NCI-H748 (cell line): ENCODE results near the gene TSR2.
A peak's percentile ranks its signal among the peaks of the same experiment; 100 is the strongest.
"Not testable (repeated sequence)": the region's sequence is repeated elsewhere in the genome, so short reads cannot be mapped to it uniquely, and the experiment has no call there.

Experiments
- DNase-seq: peaks from one replicate; lab custom pipeline; 2025; ENCODE audit not compliant: unreplicated experiment; lab: John Stamatoyannopoulos, UW

TSR2 gene

DNA sequence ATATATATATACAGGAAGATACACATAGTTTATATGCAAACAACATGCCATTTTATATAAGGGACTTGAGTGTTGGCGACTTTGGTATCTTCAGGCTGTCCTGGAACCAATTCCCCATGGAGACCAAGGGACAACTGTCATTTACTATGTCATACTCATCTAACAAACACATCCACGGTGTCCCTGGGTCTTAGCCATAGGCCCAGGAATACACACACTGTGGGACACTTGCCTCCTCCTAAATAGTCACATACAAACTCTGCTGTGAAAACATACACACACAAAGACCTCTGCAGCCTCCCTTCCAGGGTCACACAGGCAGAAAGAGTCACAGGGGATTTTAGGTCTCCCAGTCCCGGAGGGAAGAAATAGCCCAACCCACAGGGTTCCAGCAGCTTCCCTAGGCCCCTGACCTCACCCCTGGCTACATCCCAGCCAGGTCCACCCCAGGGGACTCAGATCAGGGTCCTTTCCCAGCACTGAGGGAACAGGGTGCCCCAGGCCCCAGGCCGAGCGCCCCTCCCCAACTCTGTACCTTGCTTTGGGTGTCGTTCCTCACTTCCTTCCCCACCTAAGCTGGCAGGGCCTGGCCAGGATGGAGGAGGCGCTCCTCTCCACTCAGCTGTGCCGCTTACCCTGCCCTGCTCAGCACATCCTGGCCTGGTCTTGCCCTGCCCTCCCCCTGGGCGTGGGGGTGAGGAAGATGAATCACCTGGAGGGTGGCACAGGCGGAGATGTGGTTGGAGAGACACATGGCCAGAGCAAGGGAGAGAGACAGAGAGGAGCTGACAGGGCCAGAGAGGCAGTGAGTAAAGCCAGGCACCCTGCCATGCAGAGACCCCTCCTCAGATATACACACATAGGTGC, 34.0 kb downstream of the TSR2 start:
- DNase-seq, result no peak

DNA sequence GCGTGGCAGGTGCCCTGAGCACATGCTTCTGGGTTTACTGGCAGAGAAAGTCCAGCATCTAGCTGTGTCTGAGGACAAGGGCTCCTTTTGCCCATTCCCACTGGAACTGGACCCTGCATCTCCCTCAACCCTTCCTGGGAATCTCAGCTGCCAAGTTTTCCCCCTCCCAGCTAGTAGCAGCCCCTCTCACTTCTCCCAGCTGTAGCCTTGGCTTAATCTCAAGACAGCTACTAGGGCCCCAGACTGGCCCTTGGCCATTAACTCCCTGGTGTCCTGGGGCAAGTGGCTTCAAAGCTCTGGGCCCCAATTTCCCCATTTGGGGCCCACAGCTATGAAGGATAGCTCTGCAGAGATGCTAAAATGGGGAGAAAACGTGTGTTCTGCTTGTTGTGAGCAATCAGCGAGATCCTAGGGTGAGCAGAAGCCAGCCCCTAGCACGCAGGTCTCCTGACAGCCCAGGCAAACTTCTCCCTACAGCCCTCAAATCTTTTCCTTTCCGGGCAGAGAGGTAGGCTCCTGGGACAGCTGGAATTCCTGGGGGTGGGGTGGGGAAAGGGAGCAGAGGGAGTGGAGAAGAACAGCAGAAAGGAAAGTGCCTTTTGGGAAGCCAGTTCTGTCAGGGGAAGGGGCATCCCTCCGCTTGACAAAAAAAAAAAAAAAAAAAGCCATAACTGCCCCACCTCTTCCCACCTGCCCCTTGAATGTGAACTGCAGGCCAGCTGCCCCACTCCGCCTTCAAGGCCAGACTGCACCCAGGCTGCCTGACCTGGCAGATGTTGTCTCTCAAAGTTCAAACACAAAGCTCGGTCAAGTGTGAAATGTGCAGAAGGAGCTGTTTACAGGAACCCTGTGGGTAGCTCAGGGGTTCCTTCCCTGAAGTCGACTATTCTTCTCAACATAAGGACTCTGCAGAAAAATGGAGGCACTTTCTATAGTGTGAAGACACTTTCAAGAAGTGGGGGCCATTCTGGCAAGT, 39.2 kb downstream of the TSR2 start:
- DNase-seq, result peak; percentile 36

DNA sequence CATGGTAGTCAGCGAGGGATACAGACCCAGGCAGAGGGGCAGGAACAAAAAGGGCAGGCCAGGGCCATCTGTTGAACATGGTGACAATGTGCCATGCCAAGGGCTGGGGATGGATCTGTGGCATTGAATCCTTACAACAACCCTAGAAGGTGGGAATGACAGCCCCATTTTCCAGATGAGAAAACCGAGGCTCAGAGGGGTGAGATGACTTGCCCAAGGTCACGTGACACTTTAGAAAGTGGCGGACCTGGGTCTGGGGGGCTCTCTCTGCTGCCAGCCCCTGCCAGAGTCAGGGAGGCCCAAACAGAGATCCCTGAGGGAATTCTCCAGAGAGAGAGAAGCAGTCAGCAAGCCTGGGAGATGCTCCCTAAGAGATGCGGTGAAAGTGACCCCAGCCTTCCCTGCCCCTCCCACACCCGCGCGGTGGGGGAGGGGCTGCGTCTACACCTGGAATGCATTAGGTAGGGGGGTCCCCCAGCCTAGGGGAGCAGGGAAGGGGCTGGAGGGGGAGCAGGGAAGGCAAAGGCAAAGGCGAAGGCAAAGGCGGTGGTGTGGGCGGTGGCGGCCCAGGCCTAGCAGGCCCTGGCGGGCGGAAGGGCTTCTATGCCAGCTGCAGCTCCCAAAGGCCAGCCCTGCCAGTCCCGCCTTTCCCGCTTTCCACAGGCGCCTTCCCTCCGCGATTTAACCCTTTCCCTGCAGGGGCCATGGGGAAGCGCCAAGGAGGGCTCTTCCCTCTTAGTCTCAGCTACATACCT, 42.8 kb downstream of the TSR2 start:
- DNase-seq, result no peak

DNA sequence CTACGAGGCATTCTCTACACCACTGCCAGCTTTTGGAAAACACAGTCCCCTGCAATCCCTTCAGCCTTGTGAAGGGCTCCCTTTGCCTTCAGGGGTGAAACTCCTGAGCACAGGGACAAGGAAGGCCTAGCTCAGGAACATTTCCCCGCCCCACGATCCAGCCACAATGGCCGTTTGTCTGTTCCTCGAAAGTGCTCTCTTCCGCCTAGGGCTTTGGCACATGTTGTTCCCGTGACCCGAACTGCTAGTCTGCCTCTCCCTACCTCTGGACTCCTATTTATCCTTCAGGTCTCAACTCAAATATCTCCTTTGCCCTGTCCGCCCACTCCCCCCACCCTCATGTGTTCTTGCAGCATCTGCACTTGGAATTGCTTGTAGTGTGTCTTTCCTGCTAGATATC, 43.7 kb downstream of the TSR2 start:
- DNase-seq, result no peak

DNA sequence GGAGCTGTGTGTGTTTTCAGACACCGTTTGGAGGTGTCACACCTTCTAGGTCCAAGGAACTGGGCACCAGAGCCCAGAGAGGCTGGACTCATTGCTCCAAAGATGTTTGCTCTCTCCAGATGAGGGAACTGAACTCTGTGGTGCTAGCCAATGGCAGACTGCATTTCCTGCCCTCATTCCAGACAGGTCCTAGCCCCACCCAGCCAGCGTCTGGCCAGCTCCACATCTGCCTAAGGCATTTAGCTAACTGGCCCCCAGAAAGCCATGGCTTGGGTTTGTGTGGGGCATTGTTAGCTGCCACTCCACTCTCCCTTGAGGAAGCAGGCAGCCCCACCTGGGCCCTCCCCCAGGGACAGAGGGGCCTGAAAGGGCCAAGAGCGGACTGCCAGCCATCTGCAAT, 44.5 kb downstream of the TSR2 start:
- no peak for DNase-seq

DNA sequence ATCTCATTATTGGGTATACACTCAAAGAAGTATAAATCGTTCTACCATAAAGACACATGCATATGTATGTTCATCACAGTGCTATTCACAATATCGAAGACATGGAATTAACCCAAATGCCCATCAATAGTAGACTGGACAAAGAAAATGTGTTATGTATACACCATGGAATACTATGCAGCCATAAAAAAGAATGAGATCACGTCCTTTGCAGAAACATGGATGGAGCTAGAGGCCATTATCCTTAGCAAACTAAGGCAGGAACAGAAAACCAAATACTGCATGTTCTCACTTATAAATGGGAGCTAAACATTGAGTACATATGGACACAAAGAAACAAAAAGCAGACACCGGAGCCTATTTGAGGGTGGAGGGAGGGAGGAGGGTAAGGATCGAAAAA, 49.6 kb downstream of the TSR2 start:
- DNase-seq, result not testable (repeated sequence)

DNA sequence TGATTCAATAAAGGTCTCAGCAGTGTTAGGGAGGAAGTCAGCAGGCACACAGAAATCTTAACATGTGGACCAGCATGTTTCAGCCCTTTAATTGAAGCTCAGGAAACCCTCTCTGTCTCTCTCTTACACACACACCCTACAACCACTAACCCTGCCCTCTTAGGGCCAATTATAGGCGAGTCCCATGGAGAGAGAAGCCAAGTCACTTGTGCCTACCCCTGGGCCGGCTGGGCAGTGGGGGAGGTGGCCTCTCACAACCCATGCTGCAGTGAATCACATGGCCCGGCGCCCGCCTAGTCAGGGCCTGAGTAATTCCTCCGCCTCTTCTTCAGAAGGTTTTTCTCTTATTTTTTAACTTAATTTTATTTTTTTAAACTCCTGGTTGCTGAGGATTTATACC, 52.1 kb downstream of the TSR2 start:
- DNase-seq, result no peak

DNA sequence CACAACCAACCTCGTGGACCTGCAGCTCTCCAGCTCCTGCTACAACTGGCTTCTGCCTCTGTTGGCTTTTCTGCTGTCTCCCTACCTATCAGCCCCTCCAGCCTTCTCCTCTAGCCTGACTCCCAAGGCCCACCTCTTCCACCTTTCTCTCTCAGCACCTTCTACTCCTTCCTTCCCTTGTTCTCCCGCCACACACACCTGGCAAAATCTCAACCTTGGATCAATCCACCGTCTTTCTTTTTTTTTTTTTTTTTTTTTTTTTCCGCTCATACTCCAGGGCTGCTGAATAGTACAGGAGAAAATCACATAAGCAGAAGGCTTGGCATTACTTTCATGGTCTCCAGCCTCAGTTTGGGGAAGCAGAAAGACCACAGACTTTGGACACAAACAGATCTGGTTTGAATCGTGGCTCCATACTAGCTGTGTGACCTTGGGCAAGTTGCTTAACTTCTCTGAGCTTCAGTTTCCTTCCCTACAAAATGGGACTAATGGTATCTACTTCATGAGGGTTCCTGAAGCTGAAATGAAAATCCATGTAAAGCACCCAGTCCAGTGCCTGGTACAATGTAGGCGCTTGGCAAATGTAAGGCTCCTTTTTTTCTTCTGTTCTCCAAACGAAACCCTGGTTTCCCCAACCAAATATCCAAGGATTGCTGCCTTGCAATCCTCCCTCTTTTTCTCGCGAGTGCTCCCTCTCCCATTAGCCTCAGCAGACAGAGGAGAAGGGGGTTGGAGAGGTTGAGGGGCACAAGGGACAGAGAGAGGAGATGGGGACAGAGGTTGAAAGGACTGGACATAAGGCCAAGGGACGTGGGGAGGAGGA, 54.2 kb downstream of the TSR2 start:
- DNase-seq, result no peak
